Activated CD4-positive, alpha-beta T cell treated with anti-CD3 and anti-CD28 coated beads, Interleukin-2, amount 10 ng/mL, durations not matched to agents 7 days and 5 days (primary cell): ENCODE measurements around the gene FCER2. TPM values are rescaled to one million over a fixed set of nuclear protein-coding genes. Genes with fewer than 3 reads are reported as not detected.

Source experiments
- CTCF ChIA-PET: fragments of 350-600 bp; sonication (Branson Sonifier 250); formaldehyde crosslinking; loops from one replicate; lab custom pipeline; 2021; ENCODE audit warnings: antibody characterized with exemption; lab: Charles Lee
- POLR2A ChIA-PET: fragments of 350-600 bp; sonication (Branson Sonifier 250); formaldehyde crosslinking; loops from one replicate; lab custom pipeline; 2021; ENCODE audit warnings: antibody characterized with exemption; lab: Charles Lee
- DNase-seq: peaks from one replicate; pipeline ENCODE4 v3.0.0-alpha.2; 2020
- H3K27ac Mint-ChIP-seq: one replicate; pipeline ENCODE4 v1.8.0; 2021; ENCODE audit warnings: mild to moderate bottlenecking, moderate library complexity, mixed read lengths
- H3K27me3 Mint-ChIP-seq: one replicate; pipeline ENCODE4 v1.8.0; 2021; ENCODE audit warnings: mixed read lengths
- H3K36me3 Mint-ChIP-seq: one replicate; pipeline ENCODE4 v1.8.0; 2021; ENCODE audit warnings: low read depth, mixed read lengths
- H3K4me1 Mint-ChIP-seq: one replicate; pipeline ENCODE4 v1.8.0; 2021; ENCODE audit warnings: mixed read lengths
- H3K4me3 Mint-ChIP-seq: one replicate; pipeline ENCODE4 v1.8.0; 2021; ENCODE audit warnings: mild to moderate bottlenecking, moderate library complexity, mixed read lengths
- H3K9me3 Mint-ChIP-seq: one replicate; pipeline ENCODE4 v1.8.0; 2021; ENCODE audit warnings: mixed read lengths
- total RNA-seq, 2 experiments: library from RNA; stranded (reverse); gene quantifications; one replicate each; pipeline ENCODE4 v1.2.3, GENCODE V29; 2021

FCER2 gene
- total RNA-seq, 2 experiments from 2014 or later = 0.23 to 0.30 TPM

DNA sequence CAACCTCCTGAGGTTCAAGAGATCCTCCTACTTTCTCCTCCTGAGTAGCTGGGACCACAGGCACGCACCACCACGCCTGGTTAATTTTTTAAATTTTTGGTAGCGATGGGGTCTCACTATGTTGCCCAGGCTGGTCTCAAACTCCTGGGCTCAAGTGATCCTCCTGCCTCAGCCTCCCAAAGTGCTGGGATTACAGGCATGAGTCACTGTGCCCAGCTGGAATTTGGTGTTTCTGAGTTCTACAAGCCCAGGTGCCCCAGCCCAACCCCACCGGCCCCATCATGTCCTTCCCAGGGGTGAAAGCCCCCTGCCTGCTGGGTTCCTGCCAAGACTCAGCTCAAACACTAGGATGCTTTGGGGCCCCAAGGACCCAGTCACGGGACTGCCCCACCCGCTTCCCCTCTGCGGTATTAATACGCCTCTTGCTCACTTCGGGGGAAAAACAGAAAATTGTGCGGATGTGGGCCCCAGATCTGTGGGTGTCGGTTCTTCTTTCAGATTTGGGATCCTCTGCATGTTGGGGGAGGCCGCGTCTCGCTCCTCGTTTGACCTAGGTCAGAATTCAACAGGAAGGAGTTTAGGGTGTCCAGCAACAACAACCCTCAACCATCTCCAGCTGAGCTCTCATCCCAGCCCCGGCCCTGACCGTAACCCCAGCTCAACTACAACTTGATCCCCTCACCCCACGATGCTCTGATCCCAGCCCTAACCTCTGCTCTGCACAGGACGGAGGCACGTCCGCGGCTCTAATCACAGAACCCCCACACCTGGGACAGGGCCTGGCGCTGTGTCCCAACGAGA is 3.7 kb upstream of the FCER2 start:
- Mint-ChIP-seq H3K4me1 (peaks cover 32% of the 10 kb centered on the region), H3K36me3 (no peaks in the 10 kb centered on the region), H3K27me3 (peaks cover 7% of the 10 kb centered on the region), H3K4me3 (peak overlapping the region; percentile 34), H3K27ac (peak overlapping the region; percentile 92), H3K9me3 (no peaks in the 10 kb centered on the region)
- DNase-seq = peak; percentile 78
- CTCF ChIA-PET = interaction anchor here (3.2 kb wide), 1 partner anchor 25 kb away, joined by 10 read pairs; the partner anchor contains the start of gene TRAPPC5
- POLR2A ChIA-PET = interaction anchor here (1.1 kb wide), 1 partner anchor 21 kb away, joined by 3 read pairs; no protein-coding TSS in a partner anchor

DNA sequence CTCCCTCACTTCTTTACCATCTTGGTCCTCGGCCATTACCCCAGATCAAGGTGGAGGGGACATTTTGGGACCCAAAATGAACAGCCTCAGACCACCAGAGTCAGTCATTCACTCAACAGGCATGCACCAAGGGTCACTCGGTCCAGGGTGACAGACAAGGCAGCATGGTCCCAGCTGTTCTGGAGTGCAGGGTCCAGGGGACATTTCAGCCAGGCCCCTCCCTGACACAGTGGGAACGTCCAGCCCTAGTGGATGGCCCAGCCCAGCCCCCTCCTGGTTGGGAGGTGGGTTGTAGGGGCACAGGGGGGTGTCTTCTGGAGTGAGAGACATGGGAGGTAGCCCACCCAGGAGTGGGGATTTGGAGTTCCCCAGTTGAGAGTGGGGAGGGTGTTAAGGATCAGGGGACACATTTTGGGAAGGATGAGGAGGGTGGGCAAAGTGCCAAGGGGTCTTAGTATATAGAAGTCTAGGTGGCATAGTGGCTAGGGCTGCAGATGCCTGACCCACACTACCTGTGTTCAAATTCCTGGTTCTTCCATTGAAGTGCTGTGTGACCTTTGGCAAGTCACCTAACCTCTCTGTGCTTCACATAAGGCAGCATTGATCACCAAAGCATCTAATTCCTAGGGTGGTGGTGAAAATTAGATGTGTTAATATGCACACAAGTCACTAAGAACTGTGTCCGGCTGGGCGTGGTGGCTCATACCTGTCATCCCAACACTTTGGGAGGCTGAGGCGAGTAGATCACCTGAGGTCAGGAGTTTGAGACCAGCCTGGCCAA is 2.5 kb upstream of the FCER2 start:
- no peak for DNase-seq
- no peaks in the 10 kb centered on the region for H3K9me3 Mint-ChIP-seq
- ChIA-PET CTCF (interaction anchor here (0.7 to 3.2 kb wide), 2 partner anchors 19 to 24 kb away, joined by 4 to 10 read pairs; partner anchors contain the start of gene TRAPPC5), POLR2A (interaction anchor here (1.1 kb wide), 1 partner anchor 20 kb away, joined by 3 read pairs; no protein-coding TSS in a partner anchor)
- peaks cover 30% of the 10 kb centered on the region for H3K4me1 Mint-ChIP-seq
- no peak overlapping the region for H3K4me3 Mint-ChIP-seq
- H3K36me3 Mint-ChIP-seq = no peaks in the 10 kb centered on the region
- peak overlapping the region; percentile 60 for H3K27ac Mint-ChIP-seq
- H3K27me3 Mint-ChIP-seq = peaks cover 7% of the 10 kb centered on the region

DNA sequence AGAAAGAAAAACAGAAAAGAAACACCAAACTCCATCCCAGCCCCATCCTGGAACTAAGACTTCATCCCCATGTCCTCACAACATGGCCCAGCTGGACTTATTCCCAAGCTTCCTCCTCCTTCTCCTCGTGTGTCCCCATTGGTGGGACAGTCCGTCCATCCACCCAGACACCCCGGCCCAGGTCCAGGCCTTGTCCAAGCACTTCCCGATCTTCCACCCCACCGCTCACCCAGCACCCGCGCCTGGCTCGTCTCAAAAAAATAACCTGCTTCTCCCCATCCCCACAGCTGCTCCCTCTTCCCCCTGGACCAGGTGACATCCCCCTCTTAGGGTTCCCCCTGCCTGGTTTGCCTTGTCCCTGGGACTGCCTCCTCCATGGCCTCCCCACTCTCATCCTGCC is 1.4 kb upstream of the FCER2 start:
- no peaks in the 10 kb centered on the region for H3K9me3 Mint-ChIP-seq
- peaks cover 12% of the 10 kb centered on the region for H3K27me3 Mint-ChIP-seq
- ChIA-PET POLR2A (no interaction called here), CTCF (interaction anchor here (0.6 to 3.2 kb wide), 3 partner anchors 23 to 313 kb away, joined by 3 to 10 read pairs (median 3); partner anchors contain the start of gene TRAPPC5)
- no peak overlapping the region for H3K4me3 Mint-ChIP-seq
- peak overlapping the region; percentile 54 for H3K27ac Mint-ChIP-seq
- DNase-seq = no peak
- peaks cover 33% of the 10 kb centered on the region for H3K4me1 Mint-ChIP-seq
- no peaks in the 10 kb centered on the region for H3K36me3 Mint-ChIP-seq

GRCh38 chr19:7701049-7701653 is 780 bp downstream of the FCER2 start:
- DNase-seq = no peak
- H3K27ac Mint-ChIP-seq = no peak overlapping the region
- peaks cover 15% of the 10 kb centered on the region for H3K27me3 Mint-ChIP-seq
- no peaks in the 10 kb centered on the region for H3K9me3 Mint-ChIP-seq
- POLR2A ChIA-PET = interaction anchor here (0.6 kb wide), 1 partner anchor 813 kb away, joined by 9 read pairs; the partner anchor contains the start of gene ZNF414
- H3K4me1 Mint-ChIP-seq = peaks cover 21% of the 10 kb centered on the region
- H3K4me3 Mint-ChIP-seq = no peak overlapping the region
- no peaks in the 10 kb centered on the region for H3K36me3 Mint-ChIP-seq
- CTCF ChIA-PET = interaction anchor here (1.0 to 1.9 kb wide), 2 partner anchors 15 to 20 kb away, joined by 3 to 7 read pairs; partner anchors contain the start of gene TRAPPC5

- H3K27me3 Mint-ChIP-seq = peaks cover 15% of the 10 kb centered on the region
- H3K27ac Mint-ChIP-seq = no peak overlapping the region
- POLR2A ChIA-PET = no interaction called here
- H3K4me3 Mint-ChIP-seq = no peak overlapping the region
- CTCF ChIA-PET = interaction anchor here (0.6 to 1.1 kb wide), 3 partner anchors 12 to 100 kb away, joined by 3 to 6 read pairs (median 3); partner anchors contain the start of gene TRAPPC5
- H3K9me3 Mint-ChIP-seq = no peaks in the 10 kb centered on the region
- DNase-seq = no peak
- H3K36me3 Mint-ChIP-seq = no peaks in the 10 kb centered on the region
- peaks cover 7% of the 10 kb centered on the region for H3K4me1 Mint-ChIP-seq
Measured at GRCh38 chr19:7699417-7700401, 2.2 kb downstream of the FCER2 start.

DNA sequence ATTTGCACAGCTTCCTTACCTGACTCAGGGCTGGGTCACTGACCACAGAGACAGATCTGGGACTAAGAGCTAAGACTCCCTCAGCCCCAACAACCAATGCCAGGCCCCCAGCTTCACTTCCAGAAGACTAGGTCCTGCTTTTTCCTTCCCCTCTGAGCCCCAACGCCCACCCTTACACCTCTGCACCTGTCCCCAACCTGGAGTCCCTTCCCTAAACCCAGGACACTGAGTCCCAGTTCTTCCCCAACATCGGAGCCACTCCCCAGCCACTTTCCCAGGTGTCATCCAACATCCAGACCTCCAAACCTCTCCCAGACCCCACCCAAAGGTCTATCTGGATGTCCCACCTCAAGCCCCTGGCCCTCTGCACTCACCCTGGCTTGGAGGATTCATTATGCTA is 2.9 kb downstream of the FCER2 start:
- H3K4me1 Mint-ChIP-seq = peaks cover 3% of the 10 kb centered on the region
- no peak overlapping the region for H3K27ac Mint-ChIP-seq
- no peak for DNase-seq
- CTCF ChIA-PET = interaction anchor here (1.1 to 1.9 kb wide), 2 partner anchors 18 to 101 kb away, joined by 3 to 6 read pairs; partner anchors contain the start of gene TRAPPC5
- POLR2A ChIA-PET = no interaction called here
- no peaks in the 10 kb centered on the region for H3K36me3 Mint-ChIP-seq
- H3K4me3 Mint-ChIP-seq = no peak overlapping the region
- H3K27me3 Mint-ChIP-seq = peaks cover 15% of the 10 kb centered on the region
- no peaks in the 10 kb centered on the region for H3K9me3 Mint-ChIP-seq

- no peak for DNase-seq
- ChIA-PET CTCF (interaction anchor here (0.6 to 1.9 kb wide), 4 partner anchors 18 to 154 kb away, joined by 3 to 6 read pairs (median 3); partner anchors contain the start of gene TRAPPC5), POLR2A (no interaction called here)
- no peak overlapping the region for H3K27ac Mint-ChIP-seq
- no peaks in the 10 kb centered on the region for H3K36me3 Mint-ChIP-seq
- no peak overlapping the region for H3K4me3 Mint-ChIP-seq
- peaks cover 12% of the 10 kb centered on the region for H3K27me3 Mint-ChIP-seq
- H3K4me1 Mint-ChIP-seq = peaks cover 3% of the 10 kb centered on the region
- no peaks in the 10 kb centered on the region for H3K9me3 Mint-ChIP-seq
Measured at GRCh38 chr19:7698583-7698982, 3.3 kb downstream of the FCER2 start.

DNA sequence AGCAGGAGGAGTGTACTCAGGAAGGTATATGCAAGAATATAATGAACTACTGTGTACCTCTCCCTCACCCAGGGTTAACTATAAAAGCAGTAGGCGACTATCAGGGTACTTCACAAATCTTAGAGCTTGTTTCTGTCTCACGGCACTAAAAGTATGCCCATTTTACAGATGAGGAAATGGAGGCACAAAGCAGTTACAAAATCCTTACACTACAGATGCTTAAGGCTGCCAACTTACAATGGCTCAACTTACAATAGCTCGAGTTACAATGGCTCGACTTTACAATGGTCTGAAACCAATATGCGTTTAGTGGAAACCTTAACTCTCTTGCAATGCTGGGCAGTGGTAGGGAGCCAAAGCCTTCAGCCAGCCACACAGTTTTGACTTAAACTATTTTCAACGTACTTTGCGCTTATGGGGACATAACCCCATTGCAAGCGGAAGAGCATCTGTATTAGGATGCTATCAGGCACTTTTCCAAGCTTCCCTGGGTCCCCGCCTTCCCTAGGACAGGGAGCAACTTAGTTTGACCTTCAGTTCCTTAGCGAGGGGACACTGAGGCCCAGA is 4.1 kb downstream of the FCER2 start:
- H3K27ac Mint-ChIP-seq = no peak overlapping the region
- POLR2A ChIA-PET = interaction anchor here (0.6 kb wide), 1 partner anchor 102 kb away, joined by 3 read pairs; no protein-coding TSS in a partner anchor
- no peaks in the 10 kb centered on the region for H3K9me3 Mint-ChIP-seq
- no peaks in the 10 kb centered on the region for H3K36me3 Mint-ChIP-seq
- peaks cover 3% of the 10 kb centered on the region for H3K4me1 Mint-ChIP-seq
- no peak overlapping the region for H3K4me3 Mint-ChIP-seq
- CTCF ChIA-PET = interaction anchor here (1.3 to 1.9 kb wide), 2 partner anchors 17 to 74 kb away, joined by 3 to 6 read pairs; partner anchors contain the start of gene TRAPPC5
- no peak for DNase-seq
- H3K27me3 Mint-ChIP-seq = peaks cover 8% of the 10 kb centered on the region

DNA sequence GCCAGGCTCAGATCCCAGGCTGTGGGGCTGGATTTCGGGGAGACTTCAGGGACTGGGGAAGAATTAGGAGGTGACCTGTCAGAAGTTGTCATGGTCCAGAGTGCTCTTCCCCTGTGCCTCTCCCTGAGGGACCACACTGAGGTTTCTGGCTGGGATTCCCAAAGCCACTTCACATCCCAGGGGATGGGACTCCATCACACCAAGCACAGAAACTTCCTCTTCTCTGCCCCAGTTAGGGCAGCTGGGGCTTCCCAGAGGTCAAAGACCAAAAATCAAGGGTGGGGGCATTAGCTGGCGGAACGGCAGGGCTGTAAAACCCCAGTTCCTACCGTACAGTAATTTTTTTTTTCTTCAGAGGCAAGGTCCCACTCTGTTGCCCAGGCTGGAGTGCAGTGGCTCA is 7.4 kb downstream of the FCER2 start:
- Mint-ChIP-seq H3K27ac (no peak overlapping the region), H3K4me1 (peaks cover 3% of the 10 kb centered on the region), H3K27me3 (peaks cover 8% of the 10 kb centered on the region), H3K36me3 (no peaks in the 10 kb centered on the region), H3K9me3 (no peaks in the 10 kb centered on the region), H3K4me3 (no peak overlapping the region)
- no peak for DNase-seq
- CTCF ChIA-PET = interaction anchor here (1.2 kb wide), 1 partner anchor 14 kb away, joined by 3 read pairs; the partner anchor contains the start of gene TRAPPC5
- POLR2A ChIA-PET = no interaction called here

DNA sequence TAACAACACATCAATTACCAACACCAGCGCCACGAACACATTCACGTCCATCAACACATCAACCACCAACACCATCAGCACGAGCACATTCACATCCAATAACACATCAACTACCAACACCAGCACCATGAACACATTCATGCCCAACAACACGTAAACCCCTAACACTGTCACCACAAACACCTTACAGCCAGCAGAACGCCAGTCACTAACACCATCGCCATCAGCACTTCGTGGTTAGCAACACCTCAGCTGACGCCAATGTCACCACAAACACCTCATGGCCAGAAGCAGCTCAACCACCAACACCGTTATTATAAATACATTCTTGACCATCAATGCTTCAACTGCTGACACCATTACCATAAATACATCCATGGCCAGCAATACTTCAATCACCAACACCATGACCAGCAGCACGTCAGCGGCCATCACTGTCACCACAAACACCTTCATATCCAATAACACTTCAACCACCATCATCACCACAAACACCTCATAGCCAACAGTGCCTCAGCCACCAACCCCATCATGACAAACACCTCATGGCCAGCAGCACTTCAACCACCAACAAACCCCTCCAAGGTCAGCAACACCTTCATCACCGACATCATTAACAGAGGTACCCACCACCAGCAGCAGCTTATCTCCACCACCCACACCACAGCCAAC is 9.4 kb downstream of the FCER2 start:
- H3K4me3 Mint-ChIP-seq = no peak overlapping the region
- ChIA-PET CTCF (no interaction called here), POLR2A (no interaction called here)
- H3K36me3 Mint-ChIP-seq = no peaks in the 10 kb centered on the region
- no peak for DNase-seq
- peaks cover 3% of the 10 kb centered on the region for H3K27me3 Mint-ChIP-seq
- no peak overlapping the region for H3K27ac Mint-ChIP-seq
- no peaks in the 10 kb centered on the region for H3K9me3 Mint-ChIP-seq
- no peaks in the 10 kb centered on the region for H3K4me1 Mint-ChIP-seq

- peaks cover under 1% of the 10 kb centered on the region for H3K27me3 Mint-ChIP-seq
- DNase-seq = no peak
- ChIA-PET POLR2A (no interaction called here), CTCF (no interaction called here)
- H3K4me3 Mint-ChIP-seq = no peak overlapping the region
- H3K9me3 Mint-ChIP-seq = no peaks in the 10 kb centered on the region
- no peaks in the 10 kb centered on the region for H3K4me1 Mint-ChIP-seq
- H3K27ac Mint-ChIP-seq = no peak overlapping the region
- no peaks in the 10 kb centered on the region for H3K36me3 Mint-ChIP-seq
Measured at GRCh38 chr19:7691497-7691896, 10.4 kb downstream of the FCER2 start.
